MM.1S (cell line): ENCODE results near the gene GIMAP4.
"Not testable (repeated sequence)": the region's sequence is repeated elsewhere in the genome, so short reads cannot be mapped to it uniquely, and the experiment has no call there.

ENCODE experiments used
- CTCF ChIP-seq: fragments of 300-600 bp; sonication (generic); IDR thresholded peaks from 2 replicates; pipeline ENCODE4 v1.5.1; 2016; ENCODE audit warnings: antibody characterized with exemption, low read length, mixed read lengths
- EZH2 ChIP-seq: fragments of 300-600 bp; sonication (generic); optimal IDR thresholded peaks from 2 replicates; pipeline ENCODE3; 2017; ENCODE audit warnings: low read depth, mild to moderate bottlenecking, antibody characterized with exemption, low read length, mixed read lengths
- EZH2phosphoT487 ChIP-seq: fragments of 300-600 bp; sonication (generic); IDR thresholded peaks from 2 replicates; pipeline ENCODE4 v1.6.1; 2018; ENCODE audit warnings: antibody characterized with exemption, low read length

- not testable (repeated sequence) for TF ChIP-seq CTCF, EZH2, EZH2phosphoT487
Observed at GRCh38 chr7:150579979-150580637, 12.9 kb downstream of the GIMAP4 start.
